IMR-90 (cell line): Measurements from ENCODE around the gene RPL36. TPM values are rescaled to one million over a fixed set of nuclear protein-coding genes. Genes with fewer than 3 reads are reported as not detected.

ENCODE experiments used
- ATAC-seq: fragments of 200-7000 bp; cut with Tn5 transposase; 2 replicates; pipeline ENCODE4 v1.9.1; 2020; ENCODE audit warnings: low read depth, mild to moderate bottlenecking, moderate library complexity
- BruUV-seq: library from RNA; stranded (reverse); fragments of 400-500 nt; replicated peaks from 2 replicates; lab custom pipeline; 2021; lab: Mats Ljungman, UMichigan
- CTCF ChIA-PET: fragments of 300-600 bp; formaldehyde crosslinking; extraction: SDS; loops from one replicate; lab custom pipeline; 2021; ENCODE audit warnings: antibody characterized with exemption; lab: Yijun Ruan, JAX
- POLR2A ChIA-PET: fragments of 300-600 bp; sonication (Branson Sonifier 250); formaldehyde crosslinking; loops from one replicate; lab custom pipeline; 2022; ENCODE audit warnings: antibody characterized with exemption; ENCODE audit not compliant: unreplicated experiment; lab: Charles Lee
- DNase-seq: peaks from one replicate; pipeline ENCODE4 v3.0.0; 2013
- H2AFZ ChIP-seq: replicated peaks from 2 replicates; pipeline ENCODE3; 2013; ENCODE audit warnings: low read length, mild to moderate bottlenecking; ENCODE audit not compliant: poor library complexity
- H2AK5ac ChIP-seq: 2 replicates; pipeline ENCODE4 v1.6.1; 2013; ENCODE audit warnings: low read depth, low read length, inconsistent platforms
- H2AK9ac ChIP-seq: replicated peaks from 2 replicates; pipeline ENCODE3; 2013; ENCODE audit warnings: mild to moderate bottlenecking, low read depth, low read length, moderate library complexity; ENCODE audit not compliant: poor library complexity
- H2BK120ac ChIP-seq: 2 replicates; pipeline ENCODE4 v1.6.1; 2013; ENCODE audit warnings: low read depth, low read length, inconsistent platforms
- H2BK15ac ChIP-seq: 3 replicates; pipeline ENCODE4 v1.6.1; 2013; ENCODE audit warnings: low read depth, low read length, inconsistent platforms
- H2BK20ac ChIP-seq: 2 replicates; pipeline ENCODE4 v1.6.1; 2013; ENCODE audit warnings: low read depth, mild to moderate bottlenecking, inconsistent platforms, low read length, moderate library complexity
- H2BK5ac ChIP-seq: 2 replicates; pipeline ENCODE4 v1.6.1; 2013; ENCODE audit warnings: mild to moderate bottlenecking, low read depth, low read length, inconsistent platforms; ENCODE audit not compliant: poor library complexity, severe bottlenecking
- H3K14ac ChIP-seq: replicated peaks from 2 replicates; pipeline ENCODE4 v1.6.1; 2013; ENCODE audit warnings: low read depth, low read length, inconsistent platforms
- H3K18ac ChIP-seq: 2 replicates; pipeline ENCODE4 v1.6.1; 2013; ENCODE audit warnings: low read depth, low read length, control low read depth
- H3K23ac ChIP-seq: 2 replicates; pipeline ENCODE4 v1.6.1; 2013; ENCODE audit warnings: low read depth, low read length, inconsistent platforms
- H3K27ac ChIP-seq: 2 replicates; pipeline ENCODE4 v1.5.1; 2013; ENCODE audit warnings: mild to moderate bottlenecking, control low read depth, low read length; ENCODE audit not compliant: insufficient read depth
- H3K27me3 ChIP-seq: 2 replicates; pipeline ENCODE4 v1.6.1; 2013; ENCODE audit warnings: low read length; ENCODE audit not compliant: control insufficient read depth, insufficient read depth
- H3K36me3 ChIP-seq: 2 replicates; pipeline ENCODE4 v1.6.1; 2013; ENCODE audit warnings: low read length, mixed read lengths; ENCODE audit not compliant: control insufficient read depth, insufficient read depth
- H3K4ac ChIP-seq: 2 replicates; pipeline ENCODE4 v1.6.1; 2013; ENCODE audit warnings: low read depth, low read length, inconsistent platforms
- H3K4me1 ChIP-seq: 2 replicates; pipeline ENCODE4 v1.6.1; 2013; ENCODE audit warnings: low read length, mixed read lengths; ENCODE audit not compliant: control insufficient read depth, insufficient read depth
- H3K4me2 ChIP-seq: 2 replicates; pipeline ENCODE4 v1.6.1; 2013; ENCODE audit warnings: low read depth, mild to moderate bottlenecking, control low read depth, low read length, moderate library complexity
- H3K4me3 ChIP-seq: 2 replicates; pipeline ENCODE4 v1.5.1; 2013; ENCODE audit warnings: low read depth, mild to moderate bottlenecking, control low read depth, low read length, moderate library complexity; ENCODE audit not compliant: insufficient read depth
- H3K56ac ChIP-seq: 2 replicates; pipeline ENCODE4 v1.6.1; 2013; ENCODE audit warnings: low read length, inconsistent platforms; ENCODE audit not compliant: insufficient read depth; ENCODE audit errors: extremely low read depth
- H3K79me1 ChIP-seq, 2 experiments: 2 replicates each; pipeline ENCODE4 v1.6.1; 2013; ENCODE audit warnings: low read length in 2 of 2, inconsistent platforms in 1 of 2, low read depth in 1 of 2
- H3K9ac ChIP-seq: 2 replicates; pipeline ENCODE4 v1.6.1; 2013; ENCODE audit warnings: low read depth, low read length, control low read depth
- H3K9me1 ChIP-seq: 2 replicates; pipeline ENCODE4 v1.6.1; 2013; ENCODE audit warnings: low read length, inconsistent platforms; ENCODE audit not compliant: insufficient read depth
- H3K9me3 ChIP-seq: 2 replicates; pipeline ENCODE4 v1.6.1; 2013; ENCODE audit warnings: low read length; ENCODE audit not compliant: control insufficient read depth, insufficient read depth
- H4K20me1 ChIP-seq: 2 replicates; pipeline ENCODE4 v1.6.1; 2013; ENCODE audit warnings: low read length, inconsistent platforms; ENCODE audit not compliant: insufficient read depth
- H4K5ac ChIP-seq: 2 replicates; pipeline ENCODE4 v1.6.1; 2013; ENCODE audit warnings: mild to moderate bottlenecking, low read depth, low read length, control low read depth
- H4K8ac ChIP-seq, 2 experiments: 2 replicates each; pipeline ENCODE4 v1.6.1; 2013; ENCODE audit warnings: low read depth in 2 of 2, low read length in 2 of 2, control low read depth in 1 of 2, inconsistent platforms in 1 of 2
- H4K91ac ChIP-seq: 2 replicates; pipeline ENCODE4 v1.6.1; 2013; ENCODE audit warnings: low read depth, low read length, inconsistent platforms; ENCODE audit not compliant: insufficient read depth
- BHLHE40 ChIP-seq: fragments of 150-350 bp; IDR thresholded peaks from 2 replicates; pipeline ENCODE4 v1.6.1; 2016; ENCODE audit warnings: mild to moderate bottlenecking, low read depth, low read length
- CEBPB ChIP-seq: IDR thresholded peaks from 2 replicates; pipeline ENCODE4 v1.6.1; 2012; ENCODE audit warnings: low read depth, low read length, improper control_type of control experiment
- CHD1 ChIP-seq: IDR thresholded peaks from 2 replicates; pipeline ENCODE4 v1.6.1; 2012; ENCODE audit warnings: low read depth, low read length, improper control_type of control experiment
- ELK1 ChIP-seq: fragments of 150-350 bp; IDR thresholded peaks from 2 replicates; pipeline ENCODE4 v1.6.1; 2016; ENCODE audit warnings: low read depth, mild to moderate bottlenecking, low read length, moderate library complexity, borderline replicate concordance
- FOS ChIP-seq: fragments of 150-350 bp; IDR thresholded peaks from 2 replicates; pipeline ENCODE4 v1.6.1; 2016; ENCODE audit warnings: low read depth, low read length
- MAFK ChIP-seq: IDR thresholded peaks from 2 replicates; pipeline ENCODE4 v1.6.1; 2012; ENCODE audit warnings: low read depth, low read length, improper control_type of control experiment
- MAZ ChIP-seq: IDR thresholded peaks from 2 replicates; pipeline ENCODE4 v1.6.1; 2012; ENCODE audit warnings: low read depth, mild to moderate bottlenecking, low read length, improper control_type of control experiment, moderate library complexity, borderline replicate concordance
- MXI1 ChIP-seq: IDR thresholded peaks from 2 replicates; pipeline ENCODE4 v1.6.1; 2012; ENCODE audit warnings: low read depth, mild to moderate bottlenecking, low read length, moderate library complexity, borderline replicate concordance
- NFE2L2 ChIP-seq: fragments of 150-350 bp; IDR thresholded peaks from 2 replicates; pipeline ENCODE4 v1.6.1; 2016; ENCODE audit warnings: low read depth, mild to moderate bottlenecking, low read length
- POLR2A ChIP-seq: IDR thresholded peaks from 2 replicates; pipeline ENCODE4 v1.6.1; 2012; ENCODE audit warnings: mild to moderate bottlenecking, low read depth, low read length
- RAD21 ChIP-seq: IDR thresholded peaks from 2 replicates; pipeline ENCODE4 v1.6.1; 2012; ENCODE audit warnings: low read length, improper control_type of control experiment
- RCOR1 ChIP-seq: IDR thresholded peaks from 2 replicates; pipeline ENCODE4 v1.6.1; 2012; ENCODE audit warnings: mild to moderate bottlenecking, low read length, improper control_type of control experiment; ENCODE audit not compliant: insufficient replicate concordance
- RFX5 ChIP-seq: IDR thresholded peaks from 2 replicates; pipeline ENCODE4 v1.8.0; 2012; ENCODE audit warnings: low read depth, mild to moderate bottlenecking, low read length, moderate library complexity
- SMC3 ChIP-seq: fragments of 150-350 bp; IDR thresholded peaks from 2 replicates; pipeline ENCODE4 v1.6.1; 2016; ENCODE audit warnings: low read depth, mild to moderate bottlenecking, antibody characterized with exemption, low read length, moderate library complexity
- USF2 ChIP-seq: fragments of 150-350 bp; IDR thresholded peaks from 2 replicates; pipeline ENCODE4 v1.6.1; 2017; ENCODE audit warnings: mild to moderate bottlenecking, antibody characterized with exemption, low read length, low read depth
- WGBS, 2 experiments: methylation state at CpG; one replicate each; pipeline versions ENCODE4 v1.1.5 to v1.1.7; 2013; ENCODE audit warnings: missing lambda C conversion rate in 2 of 2; ENCODE audit not compliant: insufficient read length in 1 of 2; ENCODE audit errors: extremely low coverage in 2 of 2; 5-methylcytosine and 5-hydroxymethylcytosine counted together
- dilution Hi-C: fragments of 300-500 bp; cut with HindIII; formaldehyde crosslinking; loops from one replicate; pipeline ENCODE4 v1.14.3; 2018; ENCODE audit warnings: low sequenced_read_pairs; ENCODE audit not compliant: unreplicated experiment
- in situ Hi-C: fragments of 300-500 bp; cut with MboI; formaldehyde crosslinking; loops from 3 replicates; pipeline ENCODE4 v1.14.3; 2019; ENCODE audit warnings: low sequenced_read_pairs, inconsistent platforms, mixed read lengths
- intact Hi-C: fragments of 100-400 bp; cut with micrococcal nuclease; formaldehyde crosslinking; loops from 2 replicates; pipeline ENCODE4 v1.10.0; 2022
- polyA plus RNA-seq, 3 experiments: library from polyadenylated mRNA; depleted of rRNA; stranded (reverse); fragments of >200 nt; gene quantifications; 2 replicates each; pipeline ENCODE4 v1.2.3, GENCODE V29; 2012; ENCODE audit warnings: low replicate concordance in 1 of 3
- total RNA-seq: library from RNA; depleted of rRNA; stranded (reverse); fragments of >200 nt; gene quantifications from 2 replicates; pipeline ENCODE4 v1.2.3, GENCODE V29; 2012
- TF ChIP-seq, protein P1 (sequence below): conservative IDR thresholded peaks from 2 replicates; pipeline ENCODE4 v1.5.1; 2012; ENCODE audit warnings: mild to moderate bottlenecking, low read depth, low read length, improper control_type of control experiment

The RPL36 gene
- total and polyA plus RNA-seq, 2 of the 4 experiments (the other 2 are of a cell fraction): 232 to 757 TPM

- no peak overlapping the region for H2BK15ac ChIP-seq
- WGBS, 2 experiments: 86% methylated on average over 6 of the region's 11 CpGs; no CpG with 5 or more reads in 1 of the 2 experiments
- H3K4ac ChIP-seq: no peak overlapping the region
- no peak overlapping the region for H2BK20ac ChIP-seq
- no peak overlapping the region for H2AFZ ChIP-seq
- no peak overlapping the region for H4K8ac ChIP-seq
- no peak overlapping the region for H3K14ac ChIP-seq
- H3K23ac ChIP-seq: no peak overlapping the region
- H3K79me1 ChIP-seq: peaks cover 3 to 44% of the 10 kb centered on the region in 2 experiments; a peak in 2 of 4 replicates
- BruUV-seq: no TSS peak
- ATAC-seq (no peak), DNase-seq (no peak)
- no peak overlapping the region for H3K18ac ChIP-seq
- no peaks in the 10 kb centered on the region for H3K27me3 ChIP-seq
- H2BK120ac ChIP-seq: no peak overlapping the region
- TF ChIP-seq BHLHE40: no peak
- TF ChIP-seq FOS: no peak
- TF ChIP-seq, protein P1, sequence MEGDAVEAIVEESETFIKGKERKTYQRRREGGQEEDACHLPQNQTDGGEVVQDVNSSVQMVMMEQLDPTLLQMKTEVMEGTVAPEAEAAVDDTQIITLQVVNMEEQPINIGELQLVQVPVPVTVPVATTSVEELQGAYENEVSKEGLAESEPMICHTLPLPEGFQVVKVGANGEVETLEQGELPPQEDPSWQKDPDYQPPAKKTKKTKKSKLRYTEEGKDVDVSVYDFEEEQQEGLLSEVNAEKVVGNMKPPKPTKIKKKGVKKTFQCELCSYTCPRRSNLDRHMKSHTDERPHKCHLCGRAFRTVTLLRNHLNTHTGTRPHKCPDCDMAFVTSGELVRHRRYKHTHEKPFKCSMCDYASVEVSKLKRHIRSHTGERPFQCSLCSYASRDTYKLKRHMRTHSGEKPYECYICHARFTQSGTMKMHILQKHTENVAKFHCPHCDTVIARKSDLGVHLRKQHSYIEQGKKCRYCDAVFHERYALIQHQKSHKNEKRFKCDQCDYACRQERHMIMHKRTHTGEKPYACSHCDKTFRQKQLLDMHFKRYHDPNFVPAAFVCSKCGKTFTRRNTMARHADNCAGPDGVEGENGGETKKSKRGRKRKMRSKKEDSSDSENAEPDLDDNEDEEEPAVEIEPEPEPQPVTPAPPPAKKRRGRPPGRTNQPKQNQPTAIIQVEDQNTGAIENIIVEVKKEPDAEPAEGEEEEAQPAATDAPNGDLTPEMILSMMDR: no peak
- TF ChIP-seq MAZ: no peak
- TF ChIP-seq MAFK: no peak
- TF ChIP-seq RCOR1: no peak
- TF ChIP-seq CHD1: no peak
- TF ChIP-seq RFX5: no peak
- no peak for TF ChIP-seq POLR2A
- no peak for TF ChIP-seq SMC3
- no peak for TF ChIP-seq CEBPB
- TF ChIP-seq NFE2L2: no peak
- no peak for TF ChIP-seq USF2
- TF ChIP-seq MXI1: no peak
- TF ChIP-seq RAD21: no peak
- no peak for TF ChIP-seq ELK1
- no peak overlapping the region for H2BK5ac ChIP-seq
- H3K27ac ChIP-seq: no peak overlapping the region
- no peak overlapping the region for H4K91ac ChIP-seq
- H4K5ac ChIP-seq: no peak overlapping the region
- H3K56ac ChIP-seq: no peak overlapping the region
- POLR2A ChIA-PET: no interaction called here
- H3K4me1 ChIP-seq: no peaks in the 10 kb centered on the region
- no peak overlapping the region for H3K4me2 ChIP-seq
- intact Hi-C loops: loop anchor here (5.0 kb wide), 1 partner anchor 47 kb away; the partner anchor contains the start of genes SAFB and SAFB2
- peaks cover 31% of the 10 kb centered on the region for H4K20me1 ChIP-seq
- CTCF ChIA-PET: no interaction called here
- H2AK5ac ChIP-seq: no peak overlapping the region
- no peak overlapping the region for H3K4me3 ChIP-seq
- dilution Hi-C loops: no loop called here
- peaks cover 56% of the 10 kb centered on the region for H3K36me3 ChIP-seq
- H3K9me1 ChIP-seq: 0 out of 2 replicates have a peak, but pooled peaks cover 6% of the 10 kb centered on the region
- H3K9ac ChIP-seq: no peak overlapping the region
- H3K9me3 ChIP-seq: no peaks in the 10 kb centered on the region
- in situ Hi-C loops: no loop called here
- no peak overlapping the region for H2AK9ac ChIP-seq
Observed at GRCh38 chr19:5669212-5669611, 20.9 kb upstream of the RPL36 start.
